C4-2B (cell line): ENCODE results near the gene DTNA.

Experiments
- H3K27ac ChIP-seq: fragments of 450-650 bp; 2 replicates; pipeline ENCODE4 v1.5.1; 2017
- CTCF ChIP-seq: fragments of 450-650 bp; conservative IDR thresholded peaks from 2 replicates; pipeline ENCODE4 v1.5.1; 2017; ENCODE audit warnings: mild to moderate bottlenecking
- ZFX ChIP-seq: fragments of 450-650 bp; IDR thresholded peaks from 2 replicates; pipeline ENCODE4 v1.6.1; 2017

DTNA gene

GRCh38 chr18:34801774-34802173 lies 91.7 kb downstream of the DTNA start:
- H3K27ac ChIP-seq: no peak overlapping the region
- no peak for TF ChIP-seq ZFX
- TF ChIP-seq CTCF: no peak

- TF ChIP-seq ZFX (no peak), CTCF (no peak)
- no peak overlapping the region for H3K27ac ChIP-seq
Observed at GRCh38 chr18:34802959-34803358, 92.9 kb downstream of the DTNA start.

GRCh38 chr18:34803877-34804400 lies 93.8 kb downstream of the DTNA start:
- H3K27ac ChIP-seq: no peak overlapping the region
- TF ChIP-seq CTCF (no peak), ZFX (no peak)

GRCh38 chr18:34805103-34805877 lies 95.2 kb downstream of the DTNA start:
- H3K27ac ChIP-seq: no peak overlapping the region
- TF ChIP-seq CTCF (no peak), ZFX (no peak)

GRCh38 chr18:34805878-34806351 lies 95.8 kb downstream of the DTNA start:
- H3K27ac ChIP-seq: no peak overlapping the region
- TF ChIP-seq ZFX (no peak), CTCF (no peak)

GRCh38 chr18:34806527-34806926 lies 96.4 kb downstream of the DTNA start:
- H3K27ac ChIP-seq: no peak overlapping the region
- TF ChIP-seq ZFX (no peak), CTCF (no peak)

GRCh38 chr18:34807106-34807796 lies 97.2 kb downstream of the DTNA start:
- TF ChIP-seq CTCF: no peak
- TF ChIP-seq ZFX: no peak
- H3K27ac ChIP-seq: no peak overlapping the region
